HL-60 (cell line): ENCODE results near the gene TEDC2.

Source experiments
- DNase-seq, 2 experiments: peaks; one replicate each; pipeline ENCODE4 v3.0.0-alpha.2; 2010 to 2020; ENCODE audit warnings: low read depth in 1 of 2, low spot score in 1 of 2
- H3K27ac ChIP-seq: fragments of 250-450 bp; sonication (Bioruptor Pico); replicated peaks from 2 replicates; pipeline ENCODE4 v1.5.1; 2020; ENCODE audit warnings: mild to moderate bottlenecking, moderate library complexity
- H3K27me3 ChIP-seq: fragments of 250-450 bp; sonication (Bioruptor Pico); 2 replicates; pipeline ENCODE4 v1.5.1; 2021; ENCODE audit warnings: mild to moderate bottlenecking, moderate library complexity; ENCODE audit not compliant: insufficient read depth, poor library complexity, severe bottlenecking
- H3K4me3 ChIP-seq: replicated peaks from 2 replicates; pipeline ENCODE4 v1.5.1; 2011; ENCODE audit warnings: mild to moderate bottlenecking, control low read depth, low read length; ENCODE audit not compliant: insufficient read depth
- GABPA ChIP-seq: IDR thresholded peaks from 2 replicates; pipeline ENCODE4 v1.6.1; 2012; ENCODE audit warnings: low read depth
- POLR2AphosphoS5 ChIP-seq: IDR thresholded peaks from 2 replicates; pipeline ENCODE4 v1.6.1; 2012; ENCODE audit warnings: low read depth
- REST ChIP-seq: IDR thresholded peaks from 2 replicates; pipeline ENCODE4 v1.6.1; 2012; ENCODE audit warnings: low read depth; ENCODE audit not compliant: insufficient replicate concordance
- SPI1 ChIP-seq: IDR thresholded peaks from 2 replicates; pipeline ENCODE4 v1.6.1; 2012; ENCODE audit warnings: low read depth, mild to moderate bottlenecking, borderline replicate concordance
- TF ChIP-seq, protein P1 (sequence below): IDR thresholded peaks from one replicate; pipeline ENCODE4 v1.5.1; 2011; ENCODE audit warnings: low read length, control low read depth, inconsistent platforms; ENCODE audit not compliant: insufficient read depth

TEDC2 gene

GRCh38 chr16:2471016-2471652 is 11.2 kb downstream of the TEDC2 start, which contains the start of gene NTN3:
Gene NTN3, plus strand, starts transcription at chr16:2471297. Its CDS starts 405 bp downstream, at chr16:2471702.
- H3K27me3 ChIP-seq = peaks cover 27% of the 10 kb centered on the region
- no peak within 1 kb of the TSS for H3K27ac ChIP-seq
- no peak for TF ChIP-seq REST
- DNase-seq = no peak
- H3K4me3 ChIP-seq = no peak within 1 kb of the TSS

DNA sequence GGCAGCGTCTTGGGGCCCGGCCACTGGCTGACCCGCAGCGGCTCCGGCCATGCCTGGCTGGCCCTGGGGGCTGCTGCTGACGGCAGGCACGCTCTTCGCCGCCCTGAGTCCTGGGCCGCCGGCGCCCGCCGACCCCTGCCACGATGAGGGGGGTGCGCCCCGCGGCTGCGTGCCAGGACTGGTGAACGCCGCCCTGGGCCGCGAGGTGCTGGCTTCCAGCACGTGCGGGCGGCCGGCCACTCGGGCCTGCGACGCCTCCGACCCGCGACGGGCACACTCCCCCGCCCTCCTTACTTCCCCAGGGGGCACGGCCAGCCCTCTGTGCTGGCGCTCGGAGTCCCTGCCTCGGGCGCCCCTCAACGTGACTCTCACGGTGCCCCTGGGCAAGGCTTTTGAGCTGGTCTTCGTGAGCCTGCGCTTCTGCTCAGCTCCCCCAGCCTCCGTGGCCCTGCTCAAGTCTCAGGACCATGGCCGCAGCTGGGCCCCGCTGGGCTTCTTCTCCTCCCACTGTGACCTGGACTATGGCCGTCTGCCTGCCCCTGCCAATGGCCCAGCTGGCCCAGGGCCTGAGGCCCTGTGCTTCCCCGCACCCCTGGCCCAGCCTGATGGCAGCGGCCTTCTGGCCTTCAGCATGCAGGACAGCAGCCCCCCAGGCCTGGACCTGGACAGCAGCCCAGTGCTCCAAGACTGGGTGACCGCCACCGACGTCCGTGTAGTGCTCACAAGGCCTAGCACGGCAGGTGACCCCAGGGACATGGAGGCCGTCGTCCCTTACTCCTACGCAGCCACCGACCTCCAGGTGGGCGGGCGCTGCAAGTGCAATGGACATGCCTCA is 12.0 kb downstream of the TEDC2 start:
- Histone ChIP-seq H3K27ac (no peak overlapping the region), H3K27me3 (peaks cover 27% of the 10 kb centered on the region), H3K4me3 (no peak overlapping the region)
- no peak for DNase-seq
- TF ChIP-seq REST (no peak), GABPA (no peak), POLR2AphosphoS5 (no peak), SPI1 (no peak)
- TF ChIP-seq, protein P1, sequence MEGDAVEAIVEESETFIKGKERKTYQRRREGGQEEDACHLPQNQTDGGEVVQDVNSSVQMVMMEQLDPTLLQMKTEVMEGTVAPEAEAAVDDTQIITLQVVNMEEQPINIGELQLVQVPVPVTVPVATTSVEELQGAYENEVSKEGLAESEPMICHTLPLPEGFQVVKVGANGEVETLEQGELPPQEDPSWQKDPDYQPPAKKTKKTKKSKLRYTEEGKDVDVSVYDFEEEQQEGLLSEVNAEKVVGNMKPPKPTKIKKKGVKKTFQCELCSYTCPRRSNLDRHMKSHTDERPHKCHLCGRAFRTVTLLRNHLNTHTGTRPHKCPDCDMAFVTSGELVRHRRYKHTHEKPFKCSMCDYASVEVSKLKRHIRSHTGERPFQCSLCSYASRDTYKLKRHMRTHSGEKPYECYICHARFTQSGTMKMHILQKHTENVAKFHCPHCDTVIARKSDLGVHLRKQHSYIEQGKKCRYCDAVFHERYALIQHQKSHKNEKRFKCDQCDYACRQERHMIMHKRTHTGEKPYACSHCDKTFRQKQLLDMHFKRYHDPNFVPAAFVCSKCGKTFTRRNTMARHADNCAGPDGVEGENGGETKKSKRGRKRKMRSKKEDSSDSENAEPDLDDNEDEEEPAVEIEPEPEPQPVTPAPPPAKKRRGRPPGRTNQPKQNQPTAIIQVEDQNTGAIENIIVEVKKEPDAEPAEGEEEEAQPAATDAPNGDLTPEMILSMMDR = no peak

- Histone ChIP-seq H3K27ac (no peak overlapping the region), H3K27me3 (peaks cover 23% of the 10 kb centered on the region), H3K4me3 (no peak overlapping the region)
- no peak for TF ChIP-seq REST
- DNase-seq = no peak
Observed at GRCh38 chr16:2472488-2472864, 12.6 kb downstream of the TEDC2 start.

- DNase-seq = no peak
- Histone ChIP-seq H3K27me3 (peaks cover 23% of the 10 kb centered on the region), H3K4me3 (peak overlapping the region; percentile 14; the same call in 1 of the 2 replicates), H3K27ac (no peak overlapping the region)
- no peak for TF ChIP-seq REST
Observed at GRCh38 chr16:2472885-2473445, 13.1 kb downstream of the TEDC2 start.
